UCSD-AML1 (cell line): Measurements from ENCODE around the gene YPEL2.
A peak's percentile ranks its signal among the peaks of the same experiment; 100 is the strongest.

Source experiments
- DNase-seq: peaks from one replicate; lab custom pipeline; 2025; ENCODE audit not compliant: unreplicated experiment; lab: John Stamatoyannopoulos, UW

YPEL2 gene

DNA sequence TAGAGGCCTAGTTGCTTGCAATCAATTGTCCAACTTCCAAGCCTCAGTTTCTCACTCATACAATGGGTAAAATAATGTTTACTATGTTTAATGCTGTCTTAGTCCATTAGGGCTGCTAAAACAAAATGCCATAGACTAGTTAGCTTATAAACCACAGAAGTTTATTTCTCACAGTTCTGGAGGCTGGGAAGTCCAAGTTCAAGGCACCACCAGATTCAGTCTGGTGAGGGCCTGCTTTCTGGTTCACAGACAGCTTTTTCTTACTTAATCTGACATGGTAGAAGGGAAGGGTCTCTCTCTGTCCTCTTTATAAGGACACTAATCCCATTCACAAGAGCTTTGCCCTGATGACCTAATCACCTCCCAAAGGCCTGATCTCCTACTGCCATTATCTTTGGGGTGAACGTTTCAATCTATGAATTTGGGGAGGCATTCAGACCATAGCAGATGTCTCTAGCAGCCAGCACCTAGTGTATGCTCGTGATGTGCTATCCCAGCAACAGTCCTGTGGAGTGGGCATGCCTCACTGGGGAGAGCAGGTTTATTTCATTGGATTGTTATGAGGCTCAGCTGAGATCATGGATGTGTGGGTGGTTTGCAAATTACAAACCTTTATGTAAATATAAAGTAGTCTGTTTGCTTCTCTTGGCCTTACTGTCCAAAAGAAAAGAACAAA is 25.2 kb downstream of the YPEL2 start:
- no peak for DNase-seq

DNA sequence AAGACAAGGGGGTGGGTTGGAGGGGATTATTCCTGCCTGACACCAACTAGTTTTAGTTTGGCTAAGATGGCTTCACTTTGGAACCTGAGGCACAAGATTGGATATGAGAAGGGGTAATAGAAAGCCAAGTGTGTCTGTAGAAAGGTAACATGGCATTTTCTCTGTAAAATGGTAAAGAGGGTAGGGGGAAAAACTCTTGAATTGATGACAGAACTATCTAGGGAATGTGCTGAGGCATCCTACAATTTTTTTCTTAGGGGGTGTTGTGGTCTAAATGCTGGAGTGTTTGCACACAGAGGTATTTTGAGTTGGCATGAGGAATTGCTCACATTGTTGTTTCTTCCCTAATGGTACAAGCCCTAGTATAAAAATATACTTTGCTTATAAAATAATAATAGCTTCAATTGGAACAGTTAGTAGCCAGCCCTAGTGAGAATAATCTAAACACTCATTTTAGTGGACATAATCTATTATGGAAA is 25.8 kb downstream of the YPEL2 start:
- no peak for DNase-seq

- DNase-seq, result no peak
Measured at GRCh38 chr17:59357929-59358328, 26.5 kb downstream of the YPEL2 start.

DNA sequence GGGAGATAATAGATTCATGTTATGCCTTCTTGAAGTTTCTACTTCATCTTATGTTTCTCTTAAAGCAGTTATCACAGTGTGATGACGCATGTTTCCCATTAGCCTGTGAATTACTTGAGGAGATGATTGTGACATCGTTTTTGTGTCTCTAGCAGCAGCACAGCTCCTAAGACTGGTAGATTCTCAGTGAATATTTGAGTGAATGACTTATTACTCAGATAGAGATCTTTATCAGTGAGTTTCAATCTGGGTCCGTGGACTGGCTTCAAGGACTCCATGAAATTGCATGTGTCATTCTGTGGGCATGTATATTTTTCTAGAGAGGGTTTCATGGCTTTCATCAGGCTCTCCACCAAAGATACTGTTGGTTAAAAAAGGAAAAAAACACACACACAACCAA is 29.9 kb downstream of the YPEL2 start:
- no peak for DNase-seq

- no peak for DNase-seq
Measured at GRCh38 chr17:59361916-59362810, 30.7 kb downstream of the YPEL2 start.

GRCh38 chr17:59362811-59363205 is 31.4 kb downstream of the YPEL2 start:
- no peak for DNase-seq

GRCh38 chr17:59365383-59365981 is 34.0 kb downstream of the YPEL2 start:
- no peak for DNase-seq

DNA sequence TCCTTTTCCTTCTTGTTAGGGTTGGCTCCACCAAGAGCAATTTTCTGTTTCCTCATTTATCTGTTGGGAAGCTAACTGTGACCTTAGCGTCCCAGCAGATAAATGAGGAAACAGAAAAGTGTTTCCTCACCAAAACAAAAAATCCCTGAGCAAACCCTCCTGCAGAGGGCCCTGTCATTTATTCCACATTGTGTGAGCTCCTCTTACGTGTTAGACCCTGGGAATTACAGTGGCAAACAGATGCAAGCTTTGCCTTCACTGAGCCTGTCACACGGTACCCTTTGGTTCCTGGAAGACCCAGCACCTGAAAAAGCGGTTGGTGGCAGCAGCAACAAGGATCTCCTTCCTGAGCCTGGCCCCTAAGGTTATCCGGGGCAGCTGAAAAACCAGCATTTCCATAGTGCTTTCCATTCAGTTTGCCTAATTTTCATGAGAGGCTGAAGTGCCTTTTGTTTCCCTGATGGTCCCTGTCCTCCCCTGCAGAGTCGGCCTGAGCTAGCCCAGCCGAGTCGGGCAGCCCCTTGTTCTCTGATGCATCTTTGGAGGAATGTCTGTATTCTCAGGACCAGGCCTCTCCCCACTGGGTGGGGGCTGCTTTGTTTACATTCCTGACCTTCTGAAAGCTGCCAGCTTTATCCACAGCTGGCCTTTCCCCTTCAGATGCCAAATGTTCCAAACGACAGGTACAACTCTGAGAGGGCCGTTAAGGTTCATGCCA is 34.7 kb downstream of the YPEL2 start:
- no peak for DNase-seq

DNA sequence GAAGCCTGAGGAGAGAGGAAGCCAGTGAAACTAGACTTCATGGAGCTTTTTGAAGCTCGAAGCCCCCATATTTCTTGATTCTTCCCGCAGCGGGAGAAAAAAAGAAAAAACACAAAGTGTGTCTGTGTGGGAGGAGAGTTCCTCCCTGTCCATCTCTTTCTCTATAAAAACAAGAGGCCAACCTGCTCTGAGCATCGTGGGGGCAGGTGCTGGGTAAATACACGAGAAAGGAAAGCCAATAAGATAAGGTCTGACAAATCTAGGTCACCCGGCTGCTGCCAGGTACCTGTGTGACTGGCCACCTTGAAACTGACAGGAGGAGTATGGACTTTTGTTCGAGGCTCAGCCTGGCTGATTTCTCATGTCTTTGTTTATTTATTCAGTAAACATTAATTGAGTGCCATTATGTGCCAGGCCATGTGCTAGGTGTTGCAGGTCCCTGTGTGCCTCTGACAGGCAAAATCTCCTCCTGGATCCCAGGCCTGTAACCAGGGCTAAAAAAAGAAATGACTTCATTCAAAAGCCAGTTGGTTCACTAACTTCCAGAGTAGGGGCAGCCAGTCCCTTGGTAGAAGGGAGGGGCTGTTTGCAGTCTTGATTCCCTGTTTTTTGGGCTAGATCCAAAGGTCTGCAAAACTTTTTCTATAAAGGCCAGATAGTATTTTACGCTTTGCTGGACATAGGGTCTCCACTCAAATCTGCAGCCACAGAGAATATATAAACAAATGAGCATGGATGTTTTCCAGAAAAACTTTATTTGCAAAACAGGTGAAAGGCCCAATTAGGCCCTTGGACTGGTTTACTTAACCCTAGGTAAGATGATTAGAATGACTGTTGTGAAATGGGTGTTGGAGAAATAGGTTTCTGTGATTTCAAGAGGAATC is 35.6 kb downstream of the YPEL2 start:
- no peak for DNase-seq

DNA sequence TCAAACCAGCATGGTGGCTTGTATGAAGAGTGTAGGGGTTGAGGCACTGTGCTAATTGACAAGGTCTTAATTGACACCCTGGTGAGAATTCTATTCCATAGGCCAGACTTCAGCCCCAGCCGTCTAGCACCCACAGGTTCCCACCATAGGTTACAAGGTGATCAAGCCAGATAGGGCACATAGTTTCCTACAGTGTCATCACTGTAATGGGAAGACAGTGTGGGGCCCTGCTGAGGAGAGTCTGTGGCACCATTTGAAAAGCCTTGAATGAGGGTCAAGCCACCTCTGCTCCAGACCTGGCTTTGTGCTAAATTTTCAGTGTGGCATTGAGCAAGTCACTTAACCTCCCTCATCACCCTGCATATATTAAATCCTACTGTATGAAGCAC is 36.2 kb downstream of the YPEL2 start:
- DNase-seq, result no peak

- DNase-seq, result no peak
Measured at GRCh38 chr17:59368218-59368857, 36.9 kb downstream of the YPEL2 start.

- DNase-seq, result no peak
Measured at GRCh38 chr17:59369031-59369975, 37.8 kb downstream of the YPEL2 start.

- DNase-seq, result no peak
Measured at GRCh38 chr17:59370593-59371299, 39.3 kb downstream of the YPEL2 start.

GRCh38 chr17:59371416-59372100 is 40.1 kb downstream of the YPEL2 start:
- no peak for DNase-seq

GRCh38 chr17:59372138-59372751 is 40.8 kb downstream of the YPEL2 start:
- DNase-seq, result peak; percentile 23

DNA sequence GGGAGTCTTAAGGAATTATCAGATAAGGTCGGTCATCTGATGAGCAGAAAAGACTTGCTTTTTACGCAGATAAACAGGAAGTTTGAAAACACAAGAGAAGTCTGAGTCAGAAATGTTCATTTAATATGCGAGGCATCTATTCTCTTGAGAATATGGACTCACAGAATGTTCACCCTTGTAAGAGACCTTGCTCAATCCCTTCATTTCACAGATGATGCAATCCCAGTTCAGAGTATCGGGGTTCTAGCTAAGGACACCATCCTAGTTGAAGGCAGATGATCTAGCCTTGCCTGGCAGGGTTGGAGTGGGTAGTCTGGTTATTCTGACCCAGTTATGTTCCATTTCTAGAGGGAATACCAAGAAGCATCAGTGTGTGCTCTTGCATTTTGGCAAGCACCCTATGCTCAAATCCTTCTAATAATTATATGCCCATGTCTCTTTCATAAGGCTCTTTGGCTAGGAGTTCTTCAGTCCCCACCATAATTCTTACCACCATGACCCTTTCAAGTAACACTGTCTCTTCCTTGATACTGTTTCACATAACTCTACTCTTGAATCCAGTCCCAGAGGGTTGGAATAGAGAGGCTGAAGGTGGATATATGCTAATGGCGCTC is 42.5 kb downstream of the YPEL2 start:
- no peak for DNase-seq

GRCh38 chr17:59374612-59375011 is 43.2 kb downstream of the YPEL2 start:
- DNase-seq, result no peak
